ENCODE data around the gene GABRB3.

Gene GABRB3

GRCh38 chr15:26632500-26632899, 140.4 kb downstream of the GABRB3 start:
- Histone ChIP-seq H3K4me1 (ENCODE audit: control insufficient read depth, insufficient read depth, low read length) (no peaks in the 10 kb centered on the region), H3K9me3 (ENCODE audit: control insufficient read depth, insufficient read depth, low read depth, low read length) (no peaks in the 10 kb centered on the region), H3K27ac (ENCODE audit: extremely low read depth, low read depth, low read length) (no peak overlapping the region), H3K4me3 (ENCODE audit: low read depth, low read length) (no peak overlapping the region), H3K36me3 (ENCODE audit: control insufficient read depth in 2 of 2, insufficient read depth in 1 of 2, low read length in 2 of 2) (no peaks in the 10 kb centered on the region)
- POLR2A ChIA-PET = no interaction called here
- CTCF ChIA-PET = no interaction called here
- TF ChIP-seq ZNF362 (tag by site-specific recombination; IDR thresholded peaks at IDR 0.05) (no peak), ZNF266 (tag by site-specific recombination; IDR thresholded peaks at IDR 0.05; ENCODE audit: low read depth) (no peak), ZNF510 (tag by site-specific recombination; IDR thresholded peaks at IDR 0.05; ENCODE audit: insufficient replicate concordance) (no peak), ZBTB20 (tag by site-specific recombination; IDR thresholded peaks at IDR 0.05) (no peak)

GRCh38 chr15:26631894-26632293, 141.0 kb downstream of the GABRB3 start:
- ChIA-PET CTCF (interaction anchor here (1.6 kb wide), 1 partner anchor 207 kb away, joined by 5 read pairs; no protein-coding TSS in a partner anchor), POLR2A (no interaction called here)
- H3K4me3 ChIP-seq (ENCODE audit: low read depth, low read length) = no peak overlapping the region
- H3K36me3 ChIP-seq (ENCODE audit: control insufficient read depth in 2 of 2, insufficient read depth in 1 of 2, low read length in 2 of 2) = no peaks in the 10 kb centered on the region
- no peaks in the 10 kb centered on the region for H3K4me1 ChIP-seq (ENCODE audit: control insufficient read depth, insufficient read depth, low read length)
- H3K27ac ChIP-seq (ENCODE audit: extremely low read depth, low read depth, low read length) = no peak overlapping the region
- TF ChIP-seq ZBTB11 (tag by site-specific recombination; conservative IDR thresholded peaks at IDR 0.05; ENCODE audit: low read depth) = no peak
- no peak for TF ChIP-seq ZNF280C (tag by site-specific recombination; IDR thresholded peaks at IDR 0.05)
- no peak for TF ChIP-seq ZNF585B (tag by site-specific recombination; IDR thresholded peaks at IDR 0.05)
- no peak for TF ChIP-seq YY2 (tag by site-specific recombination; IDR thresholded peaks at IDR 0.05)
- TF ChIP-seq BCL11B (tag by site-specific recombination; IDR thresholded peaks at IDR 0.05; ENCODE audit: low read depth) = no peak
- no peak for TF ChIP-seq ZNF221 (tag by site-specific recombination; IDR thresholded peaks at IDR 0.05; ENCODE audit: borderline replicate concordance)
- no peaks in the 10 kb centered on the region for H3K9me3 ChIP-seq (ENCODE audit: control insufficient read depth, insufficient read depth, low read depth, low read length)

- no peaks in the 10 kb centered on the region for H3K9me3 ChIP-seq (ENCODE audit: control insufficient read depth, insufficient read depth, low read depth, low read length)
- no peak overlapping the region for H3K4me3 ChIP-seq (ENCODE audit: low read depth, low read length)
- H3K27ac ChIP-seq (ENCODE audit: extremely low read depth, low read depth, low read length) = no peak overlapping the region
- ChIA-PET CTCF (interaction anchor here (1.6 kb wide), 1 partner anchor 208 kb away, joined by 5 read pairs; no protein-coding TSS in a partner anchor), POLR2A (no interaction called here)
- H3K4me1 ChIP-seq (ENCODE audit: control insufficient read depth, insufficient read depth, low read length) = no peaks in the 10 kb centered on the region
- no peaks in the 10 kb centered on the region for H3K36me3 ChIP-seq (ENCODE audit: control insufficient read depth in 2 of 2, insufficient read depth in 1 of 2, low read length in 2 of 2)
- TF ChIP-seq ZNF433 (tag by site-specific recombination; IDR thresholded peaks at IDR 0.05; ENCODE audit: low read depth) = no peak
- no peak for TF ChIP-seq INSM2 (tag by site-specific recombination; IDR thresholded peaks at IDR 0.05)
- TF ChIP-seq ZNF707 (tag by site-specific recombination; IDR thresholded peaks at IDR 0.05) = no peak
- TF ChIP-seq ZNF692 (tag by site-specific recombination; IDR thresholded peaks at IDR 0.05) = no peak
- no peak for TF ChIP-seq ZNF501 (tag by site-specific recombination; IDR thresholded peaks at IDR 0.05)
- TF ChIP-seq ZNF169 (tag by site-specific recombination; IDR thresholded peaks at IDR 0.05) = no peak
- no peak for TF ChIP-seq ZBTB11 (tag by site-specific recombination; conservative IDR thresholded peaks at IDR 0.05; ENCODE audit: low read depth)
- TF ChIP-seq ZNF530 (tag by site-specific recombination; IDR thresholded peaks at IDR 0.05; ENCODE audit: low read depth) = no peak
- TF ChIP-seq ZNF660 (tag by site-specific recombination; IDR thresholded peaks at IDR 0.05) = no peak
- TF ChIP-seq ZBTB20 (tag by site-specific recombination; IDR thresholded peaks at IDR 0.05) = no peak
Measured at GRCh38 chr15:26630857-26631256, 142.0 kb downstream of the GABRB3 start.

All from HEK293 (cell line).